HG03175 (cell line): ENCODE data around the gene MYO3B.

Experiments
- ATAC-seq: cut with Tn5 transposase; IDR thresholded peaks from one replicate; pipeline ENCODE4 v1.9.1; 2021; ENCODE audit warnings: mild to moderate bottlenecking, moderate library complexity; ENCODE audit not compliant: unreplicated experiment

MYO3B gene

GRCh38 chr2:170177950-170178781 is at the start of gene MYO3B:
TSS of gene MYO3B (plus strand) at chr2:170178147. CDS start at chr2:170178288, 141 bp downstream.
- peak; percentile 71 for ATAC-seq

GRCh38 chr2:170139276-170139967 is 38.5 kb upstream of the MYO3B start:
- peak; percentile 54 for ATAC-seq

GRCh38 chr2:170140561-170140960 is 37.4 kb upstream of the MYO3B start:
- ATAC-seq = no peak

- ATAC-seq = no peak
Measured at GRCh38 chr2:170141865-170142264, 36.1 kb upstream of the MYO3B start.

GRCh38 chr2:170142502-170142901 is 35.4 kb upstream of the MYO3B start:
- no peak for ATAC-seq

- no peak for ATAC-seq
Measured at GRCh38 chr2:170143045-170143717, 34.8 kb upstream of the MYO3B start.

- no peak for ATAC-seq
Measured at GRCh38 chr2:170144761-170145160, 33.2 kb upstream of the MYO3B start.

- no peak for ATAC-seq
Measured at GRCh38 chr2:170145191-170145590, 32.8 kb upstream of the MYO3B start.

- ATAC-seq = no peak
Measured at GRCh38 chr2:170145675-170146432, 32.1 kb upstream of the MYO3B start.

GRCh38 chr2:170146784-170147183 is 31.2 kb upstream of the MYO3B start:
- no peak for ATAC-seq

GRCh38 chr2:170147576-170147975 is 30.4 kb upstream of the MYO3B start:
- ATAC-seq = no peak

- no peak for ATAC-seq
Measured at GRCh38 chr2:170148161-170148560, 29.8 kb upstream of the MYO3B start.

GRCh38 chr2:170152421-170152820 is 25.5 kb upstream of the MYO3B start:
- ATAC-seq = no peak

GRCh38 chr2:170155022-170155722 is 22.8 kb upstream of the MYO3B start:
- peak; percentile 65 for ATAC-seq

GRCh38 chr2:170155723-170156253 is 22.2 kb upstream of the MYO3B start:
- no peak for ATAC-seq

GRCh38 chr2:170156592-170156991 is 21.4 kb upstream of the MYO3B start:
- no peak for ATAC-seq

- no peak for ATAC-seq
Measured at GRCh38 chr2:170157025-170157684, 20.8 kb upstream of the MYO3B start.

GRCh38 chr2:170159060-170159459 is 18.9 kb upstream of the MYO3B start:
- ATAC-seq = no peak

- ATAC-seq = no peak
Measured at GRCh38 chr2:170161516-170162270, 16.3 kb upstream of the MYO3B start.
